GM12878 (cell line): ENCODE results near the gene PLEKHG2. TPM values are rescaled to one million over a fixed set of nuclear protein-coding genes. Genes with fewer than 3 reads are reported as not detected.
A peak's percentile ranks its signal among the peaks of the same experiment; 100 is the strongest.

Experiments used
- BCL11A ChIP-seq: IDR thresholded peaks from 2 replicates; pipeline ENCODE4 v1.6.1; 2011; ENCODE audit warnings: low read depth, low read length
- BRCA1 ChIP-seq: IDR thresholded peaks from 2 replicates; pipeline ENCODE4 v1.6.1; 2011; ENCODE audit warnings: low read depth, low read length, improper control_type of control experiment
- CBFB ChIP-seq: IDR thresholded peaks from 2 replicates; pipeline ENCODE4 v1.6.1; 2016; ENCODE audit warnings: antibody characterized with exemption, low read depth
- DPF2 ChIP-seq: fragments of 450-650 bp; IDR thresholded peaks from 2 replicates; pipeline ENCODE4 v1.6.1; 2017; ENCODE audit warnings: mild to moderate bottlenecking
- EGR1 ChIP-seq, 2 experiments: IDR thresholded peaks; 1 replicate in 1 of 2; 2 replicates in 1 of 2; pipeline ENCODE4 v1.6.1; 2011 to 2012; ENCODE audit warnings: low read depth in 2 of 2, low read length in 2 of 2, borderline replicate concordance in 1 of 2, mild to moderate bottlenecking in 1 of 2, moderate library complexity in 1 of 2
- ESRRA ChIP-seq: IDR thresholded peaks from 2 replicates; pipeline ENCODE4 v1.6.1; 2012; ENCODE audit warnings: mild to moderate bottlenecking, low read length, improper control_type of control experiment
- FOXK2 ChIP-seq: fragments of 450-650 bp; IDR thresholded peaks from 2 replicates; pipeline ENCODE4 v1.6.1; 2017; ENCODE audit warnings: mild to moderate bottlenecking, moderate library complexity
- MYB ChIP-seq: fragments of 150-350 bp; IDR thresholded peaks from 2 replicates; pipeline ENCODE4 v1.6.1; 2014; ENCODE audit warnings: mild to moderate bottlenecking, low read depth, low read length, borderline replicate concordance
- NBN ChIP-seq: fragments of 450-650 bp; IDR thresholded peaks from 2 replicates; pipeline ENCODE4 v1.6.1; 2016
- NFYA ChIP-seq: IDR thresholded peaks from 2 replicates; pipeline ENCODE4 v1.6.1; 2011; ENCODE audit warnings: low read depth, mild to moderate bottlenecking, low read length, improper control_type of control experiment, borderline replicate concordance
- NR2C1 ChIP-seq: fragments of 450-650 bp; IDR thresholded peaks from 2 replicates; pipeline ENCODE4 v1.6.1; 2017; ENCODE audit warnings: antibody characterized with exemption, mild to moderate bottlenecking, moderate library complexity
- POU2F2 ChIP-seq: IDR thresholded peaks from 3 replicates; pipeline ENCODE4 v1.6.1; 2011; ENCODE audit warnings: low read depth, mild to moderate bottlenecking, low read length, borderline replicate concordance
- RB1 ChIP-seq: fragments of 450-650 bp; formaldehyde crosslinking; IDR thresholded peaks from 2 replicates; pipeline ENCODE4 v1.6.1; 2017; ENCODE audit warnings: mild to moderate bottlenecking, borderline replicate concordance
- RELA ChIP-seq: fragments of 450-650 bp; IDR thresholded peaks from 2 replicates; pipeline ENCODE4 v1.8.0; 2014; ENCODE audit warnings: borderline replicate concordance; ENCODE audit not compliant: partially characterized antibody
- RUNX3 ChIP-seq: IDR thresholded peaks from 2 replicates; pipeline ENCODE4 v1.6.1; 2012; ENCODE audit warnings: low read length, inconsistent platforms
- TCF3 ChIP-seq: IDR thresholded peaks from 2 replicates; pipeline ENCODE4 v1.6.1; 2012; ENCODE audit warnings: low read depth, mild to moderate bottlenecking, low read length, borderline replicate concordance; ENCODE audit not compliant: insufficient read depth
- ZSCAN29 ChIP-seq: fragments of 450-650 bp; IDR thresholded peaks from 2 replicates; pipeline ENCODE4 v1.6.1; 2017; ENCODE audit warnings: mild to moderate bottlenecking, moderate library complexity
- polyA plus RNA-seq, 11 experiments: library from polyadenylated mRNA; depleted of rRNA in 4 of 11; unstranded in 6 of 11; stranded (reverse) in 5 of 11; fragments of >200 nt; fragmentation: Nextera tagmentation in 4 of 11; fragmentation: Illumina TruSeq in 1 of 11; extraction: Ambion mirVana in 4 of 11; extraction: Trizol in 1 of 11; gene quantifications; 1 replicate in 1 of 11; 2 replicates in 10 of 11; pipeline versions ENCODE4 v1.2.1 to v1.2.3, GENCODE V29; 2011 to 2016; ENCODE audit warnings: inconsistent platforms in 2 of 11, missing spikeins in 2 of 11, low read depth in 1 of 11
- total RNA-seq, 4 experiments: library from RNA; depleted of rRNA in 3 of 4; stranded (reverse); fragments of >200 nt in 3 of 4; fragmentation: Illumina TruSeq in 1 of 4; extraction: Trizol in 1 of 4; gene quantifications; 2 replicates each; pipeline versions ENCODE4 v1.2.1 to v1.2.3, GENCODE V29; 2013 to 2021
- TF ChIP-seq, protein P1 (sequence below): fragments of 450-650 bp; IDR thresholded peaks from 2 replicates; pipeline ENCODE4 v1.6.1; 2017; ENCODE audit warnings: mild to moderate bottlenecking
- TF ChIP-seq, protein P2 (sequence below): fragments of 450-650 bp; IDR thresholded peaks from 2 replicates; pipeline ENCODE4 v1.6.1; 2017; ENCODE audit warnings: mild to moderate bottlenecking, moderate library complexity
- TF ChIP-seq, protein P3 (sequence below): IDR thresholded peaks from 2 replicates; pipeline ENCODE4 v1.6.1; 2012; ENCODE audit warnings: low read depth, low read length, improper control_type of control experiment
- TF ChIP-seq, protein P4 (sequence below): fragments of 450-650 bp; IDR thresholded peaks from 2 replicates; pipeline ENCODE4 v1.6.1; 2018; ENCODE audit warnings: borderline replicate concordance, mild to moderate bottlenecking; ENCODE audit not compliant: partially characterized antibody

PLEKHG2 gene
- total and polyA plus RNA-seq, 10 of the 15 experiments (the other 5 are each of a cell fraction or from before 2014, with no cell fraction given): 3.0 to 62.5 (median 17.2) TPM

DNA sequence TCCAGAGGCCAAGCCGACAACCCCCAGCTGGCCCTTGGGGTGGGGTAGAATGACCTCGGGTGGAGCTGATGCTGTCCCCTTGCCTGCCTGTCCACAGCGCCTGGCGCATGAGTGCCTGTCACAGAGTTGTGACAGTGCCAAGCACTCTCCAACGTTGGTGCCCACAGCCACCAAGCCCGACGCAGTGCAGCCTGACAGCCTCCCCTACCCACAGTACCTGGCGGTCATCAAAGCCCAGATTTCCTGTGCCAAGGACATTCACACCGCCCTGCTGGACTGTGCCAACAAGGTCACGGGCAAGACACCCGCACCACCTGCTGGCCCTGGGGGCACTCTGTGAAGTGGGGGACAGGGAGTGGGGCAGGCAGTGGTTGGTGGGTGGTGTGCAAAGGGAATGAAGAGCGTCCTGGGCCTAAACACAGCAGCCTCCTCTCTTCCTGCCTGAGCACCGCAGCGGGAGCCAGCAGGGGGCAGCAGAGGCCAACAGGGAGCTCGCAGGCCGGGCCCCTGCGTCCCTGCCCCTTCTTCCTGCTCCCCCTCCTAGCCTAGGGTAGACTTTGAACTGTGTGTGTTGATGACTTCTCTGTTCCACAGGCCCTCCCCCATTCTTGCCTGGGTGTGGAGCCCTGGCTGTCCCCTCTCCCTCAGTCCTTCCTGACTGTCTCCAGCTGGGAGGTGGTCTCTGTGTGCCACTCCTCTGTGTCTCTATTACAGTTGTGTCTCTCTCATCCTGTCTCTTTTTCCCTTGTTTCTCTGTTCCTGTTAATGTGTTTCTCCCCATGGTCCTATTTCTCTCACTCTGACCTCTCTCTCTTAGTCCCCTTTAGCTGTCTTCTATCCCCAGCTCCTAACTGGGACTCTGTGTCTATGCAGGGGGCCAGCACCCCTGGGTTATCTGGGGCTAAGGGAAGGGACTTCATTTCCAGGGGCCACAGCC lies 14.8 kb upstream of the PLEKHG2 start (continued):
- no peak for TF ChIP-seq TCF3
- no peak for TF ChIP-seq NR2C1
- peak; percentile 74 for TF ChIP-seq RELA
- TF ChIP-seq, protein P1, sequence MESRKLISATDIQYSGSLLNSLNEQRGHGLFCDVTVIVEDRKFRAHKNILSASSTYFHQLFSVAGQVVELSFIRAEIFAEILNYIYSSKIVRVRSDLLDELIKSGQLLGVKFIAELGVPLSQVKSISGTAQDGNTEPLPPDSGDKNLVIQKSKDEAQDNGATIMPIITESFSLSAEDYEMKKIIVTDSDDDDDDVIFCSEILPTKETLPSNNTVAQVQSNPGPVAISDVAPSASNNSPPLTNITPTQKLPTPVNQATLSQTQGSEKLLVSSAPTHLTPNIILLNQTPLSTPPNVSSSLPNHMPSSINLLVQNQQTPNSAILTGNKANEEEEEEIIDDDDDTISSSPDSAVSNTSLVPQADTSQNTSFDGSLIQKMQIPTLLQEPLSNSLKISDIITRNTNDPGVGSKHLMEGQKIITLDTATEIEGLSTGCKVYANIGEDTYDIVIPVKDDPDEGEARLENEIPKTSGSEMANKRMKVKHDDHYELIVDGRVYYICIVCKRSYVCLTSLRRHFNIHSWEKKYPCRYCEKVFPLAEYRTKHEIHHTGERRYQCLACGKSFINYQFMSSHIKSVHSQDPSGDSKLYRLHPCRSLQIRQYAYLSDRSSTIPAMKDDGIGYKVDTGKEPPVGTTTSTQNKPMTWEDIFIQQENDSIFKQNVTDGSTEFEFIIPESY: no peak
- no peak for TF ChIP-seq NFYA
- TF ChIP-seq, protein P2, sequence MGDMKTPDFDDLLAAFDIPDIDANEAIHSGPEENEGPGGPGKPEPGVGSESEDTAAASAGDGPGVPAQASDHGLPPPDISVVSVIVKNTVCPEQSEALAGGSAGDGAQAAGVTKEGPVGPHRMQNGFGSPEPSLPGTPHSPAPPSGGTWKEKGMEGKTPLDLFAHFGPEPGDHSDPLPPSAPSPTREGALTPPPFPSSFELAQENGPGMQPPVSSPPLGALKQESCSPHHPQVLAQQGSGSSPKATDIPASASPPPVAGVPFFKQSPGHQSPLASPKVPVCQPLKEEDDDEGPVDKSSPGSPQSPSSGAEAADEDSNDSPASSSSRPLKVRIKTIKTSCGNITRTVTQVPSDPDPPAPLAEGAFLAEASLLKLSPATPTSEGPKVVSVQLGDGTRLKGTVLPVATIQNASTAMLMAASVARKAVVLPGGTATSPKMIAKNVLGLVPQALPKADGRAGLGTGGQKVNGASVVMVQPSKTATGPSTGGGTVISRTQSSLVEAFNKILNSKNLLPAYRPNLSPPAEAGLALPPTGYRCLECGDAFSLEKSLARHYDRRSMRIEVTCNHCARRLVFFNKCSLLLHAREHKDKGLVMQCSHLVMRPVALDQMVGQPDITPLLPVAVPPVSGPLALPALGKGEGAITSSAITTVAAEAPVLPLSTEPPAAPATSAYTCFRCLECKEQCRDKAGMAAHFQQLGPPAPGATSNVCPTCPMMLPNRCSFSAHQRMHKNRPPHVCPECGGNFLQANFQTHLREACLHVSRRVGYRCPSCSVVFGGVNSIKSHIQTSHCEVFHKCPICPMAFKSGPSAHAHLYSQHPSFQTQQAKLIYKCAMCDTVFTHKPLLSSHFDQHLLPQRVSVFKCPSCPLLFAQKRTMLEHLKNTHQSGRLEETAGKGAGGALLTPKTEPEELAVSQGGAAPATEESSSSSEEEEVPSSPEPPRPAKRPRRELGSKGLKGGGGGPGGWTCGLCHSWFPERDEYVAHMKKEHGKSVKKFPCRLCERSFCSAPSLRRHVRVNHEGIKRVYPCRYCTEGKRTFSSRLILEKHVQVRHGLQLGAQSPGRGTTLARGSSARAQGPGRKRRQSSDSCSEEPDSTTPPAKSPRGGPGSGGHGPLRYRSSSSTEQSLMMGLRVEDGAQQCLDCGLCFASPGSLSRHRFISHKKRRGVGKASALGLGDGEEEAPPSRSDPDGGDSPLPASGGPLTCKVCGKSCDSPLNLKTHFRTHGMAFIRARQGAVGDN: peak; percentile 54
- TF ChIP-seq CBFB: no peak
- no peak for TF ChIP-seq DPF2
- TF ChIP-seq ZSCAN29: no peak
- TF ChIP-seq, protein P3, sequence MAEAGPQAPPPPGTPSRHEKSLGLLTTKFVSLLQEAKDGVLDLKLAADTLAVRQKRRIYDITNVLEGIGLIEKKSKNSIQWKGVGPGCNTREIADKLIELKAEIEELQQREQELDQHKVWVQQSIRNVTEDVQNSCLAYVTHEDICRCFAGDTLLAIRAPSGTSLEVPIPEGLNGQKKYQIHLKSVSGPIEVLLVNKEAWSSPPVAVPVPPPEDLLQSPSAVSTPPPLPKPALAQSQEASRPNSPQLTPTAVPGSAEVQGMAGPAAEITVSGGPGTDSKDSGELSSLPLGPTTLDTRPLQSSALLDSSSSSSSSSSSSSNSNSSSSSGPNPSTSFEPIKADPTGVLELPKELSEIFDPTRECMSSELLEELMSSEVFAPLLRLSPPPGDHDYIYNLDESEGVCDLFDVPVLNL: 0 out of 2 replicates have a peak, but pooled peaks have one; percentile 38
- no peak for TF ChIP-seq MYB
- no peak for TF ChIP-seq EGR1 (IDR thresholded peaks at IDR 0.05; ENCODE audit: borderline replicate concordance in 1 of 2, low read depth in 2 of 2, low read length in 2 of 2)
- peak; percentile 98 for TF ChIP-seq NBN
- no peak; the same call in 1 of the 2 replicates for TF ChIP-seq ESRRA
- no peak for TF ChIP-seq FOXK2
- TF ChIP-seq POU2F2: peak; percentile 75; the same call in 1 of the 3 replicates
- TF ChIP-seq RB1: peak; percentile 77; the same call in 1 of the 2 replicates
- TF ChIP-seq RUNX3: no peak
- no peak for TF ChIP-seq BRCA1
- no peak for TF ChIP-seq BCL11A
- TF ChIP-seq, protein P4, sequence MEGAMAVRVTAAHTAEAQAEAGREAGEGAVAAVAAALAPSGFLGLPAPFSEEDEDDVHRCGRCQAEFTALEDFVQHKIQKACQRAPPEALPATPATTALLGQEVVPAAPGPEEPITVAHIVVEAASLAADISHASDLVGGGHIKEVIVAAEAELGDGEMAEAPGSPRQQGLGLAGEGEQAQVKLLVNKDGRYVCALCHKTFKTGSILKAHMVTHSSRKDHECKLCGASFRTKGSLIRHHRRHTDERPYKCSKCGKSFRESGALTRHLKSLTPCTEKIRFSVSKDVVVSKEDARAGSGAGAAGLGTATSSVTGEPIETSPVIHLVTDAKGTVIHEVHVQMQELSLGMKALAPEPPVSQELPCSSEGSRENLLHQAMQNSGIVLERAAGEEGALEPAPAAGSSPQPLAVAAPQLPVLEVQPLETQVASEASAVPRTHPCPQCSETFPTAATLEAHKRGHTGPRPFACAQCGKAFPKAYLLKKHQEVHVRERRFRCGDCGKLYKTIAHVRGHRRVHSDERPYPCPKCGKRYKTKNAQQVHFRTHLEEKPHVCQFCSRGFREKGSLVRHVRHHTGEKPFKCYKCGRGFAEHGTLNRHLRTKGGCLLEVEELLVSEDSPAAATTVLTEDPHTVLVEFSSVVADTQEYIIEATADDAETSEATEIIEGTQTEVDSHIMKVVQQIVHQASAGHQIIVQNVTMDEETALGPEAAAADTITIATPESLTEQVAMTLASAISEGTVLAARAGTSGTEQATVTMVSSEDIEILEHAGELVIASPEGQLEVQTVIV: peak; percentile 27
